Hematopoietic multipotent progenitor cell (in vitro differentiated cells): ENCODE measurements around the gene ANO8. TPM values are rescaled to one million over a fixed set of nuclear protein-coding genes. Genes with fewer than 3 reads are reported as not detected.

ENCODE experiments used
- DNase-seq, 3 donors: peaks; one replicate each; pipeline ENCODE4 v3.0.0-alpha.2; 2011 to 2015; ENCODE audit warnings: low read depth in 2 of 3, low spot score in 2 of 3
- total RNA-seq: library from RNA; depleted of rRNA; stranded (reverse); fragments of >200 nt; gene quantifications from one replicate; pipeline ENCODE4 v1.2.3, GENCODE V29; 2012

The ANO8 gene
- total RNA-seq, 1 donor = 7.8 TPM

- no peak for DNase-seq
Measured at GRCh38 chr19:17348700-17349099, 14.0 kb upstream of the ANO8 start.

GRCh38 chr19:17347877-17348276, 13.2 kb upstream of the ANO8 start:
- no peak for DNase-seq

- no peak for DNase-seq
Measured at GRCh38 chr19:17347361-17347760, 12.7 kb upstream of the ANO8 start.

GRCh38 chr19:17346109-17346671, 11.5 kb upstream of the ANO8 start:
- DNase-seq = peak; percentile 61 to 63 (median 63)

DNA sequence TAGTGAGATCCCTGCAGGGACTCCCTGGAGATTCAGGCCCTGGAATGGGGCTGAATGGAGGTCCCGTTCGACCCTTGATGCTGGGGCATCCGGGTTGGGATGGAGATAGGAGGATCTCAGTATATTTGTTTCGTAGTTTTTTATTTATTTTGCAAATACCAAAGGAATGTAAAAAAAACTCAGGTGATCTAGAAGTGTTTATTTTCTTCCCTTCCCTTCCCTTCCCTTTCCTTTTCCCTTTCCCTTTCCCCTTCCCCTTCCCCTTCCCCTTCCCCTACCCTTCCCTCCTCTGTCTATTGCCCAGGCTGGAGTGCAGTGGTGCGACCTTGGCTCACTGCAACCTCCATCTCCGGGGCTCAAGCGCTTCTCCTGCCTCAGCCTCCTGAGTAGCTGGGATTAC, 7.2 kb upstream of the ANO8 start:
- DNase-seq = no peak

GRCh38 chr19:17341386-17341785, 6.7 kb upstream of the ANO8 start:
- DNase-seq = no peak

GRCh38 chr19:17340871-17341357, 6.3 kb upstream of the ANO8 start:
- DNase-seq = no peak

DNA sequence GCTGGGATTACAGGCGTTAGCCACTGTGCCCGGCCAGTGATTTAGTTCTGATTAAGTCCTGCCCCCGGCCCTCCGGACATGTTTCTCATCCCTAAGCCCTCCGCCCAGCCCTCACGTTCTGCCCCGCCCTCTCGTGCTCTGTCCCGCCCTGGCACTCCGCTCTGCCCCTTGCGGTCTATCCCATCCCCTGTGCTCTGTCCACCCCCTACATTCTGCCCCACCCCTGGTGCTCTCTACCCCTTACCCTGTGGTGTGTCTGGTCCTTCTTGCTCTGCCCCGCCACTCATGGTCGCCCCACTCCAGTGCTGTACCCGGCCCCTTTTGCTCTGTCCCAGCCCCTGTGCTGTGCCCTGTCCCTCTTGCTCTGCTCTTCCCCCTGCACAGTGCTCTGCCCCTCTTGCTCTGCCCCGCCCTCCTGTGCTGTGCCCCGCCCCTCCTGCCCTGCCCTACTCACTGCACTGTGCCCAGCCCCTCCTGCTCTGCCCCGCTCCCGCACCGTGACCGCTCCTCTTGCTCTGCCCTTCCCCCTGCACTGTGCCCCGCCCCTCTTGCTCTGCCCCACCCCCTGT, 5.7 kb upstream of the ANO8 start:
- no peak for DNase-seq

DNA sequence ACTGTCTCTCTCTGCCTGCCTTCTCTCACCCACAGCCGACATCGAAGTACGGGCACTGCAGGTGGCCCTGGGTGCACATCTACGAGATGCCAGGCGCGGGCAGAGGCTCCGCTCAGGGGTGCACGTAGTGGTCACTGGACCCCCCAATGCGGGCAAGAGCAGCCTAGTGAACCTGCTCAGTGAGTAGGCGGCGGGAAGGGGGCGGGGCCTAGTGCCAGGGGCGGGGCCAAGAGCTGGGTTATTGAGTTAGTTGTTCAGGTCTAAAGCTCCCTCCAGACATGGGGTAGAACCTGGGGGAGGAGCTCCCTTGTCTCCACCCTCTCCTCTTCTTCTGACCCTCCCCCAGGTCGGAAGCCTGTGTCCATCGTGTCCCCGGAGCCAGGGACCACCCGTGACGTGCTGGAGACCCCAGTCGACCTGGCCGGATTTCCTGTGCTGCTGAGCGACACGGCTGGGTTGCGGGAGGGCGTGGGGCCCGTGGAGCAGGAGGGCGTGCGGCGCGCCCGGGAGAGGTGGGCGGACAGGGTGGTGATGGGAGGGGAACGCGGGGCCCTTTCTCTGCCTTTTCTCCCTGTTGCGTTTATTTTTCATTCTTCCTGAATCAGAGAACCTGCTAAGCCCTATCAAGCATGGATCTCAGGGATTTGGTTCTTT, 4.6 kb upstream of the ANO8 start:
- DNase-seq = no peak

GRCh38 chr19:17338433-17339078, 3.9 kb upstream of the ANO8 start:
- DNase-seq = no peak

- DNase-seq = peak in 1 of 3 donors; percentile 34
Measured at GRCh38 chr19:17337675-17338432, 3.2 kb upstream of the ANO8 start.

GRCh38 chr19:17336872-17337674, 2.4 kb upstream of the ANO8 start, which contains the start of gene GTPBP3:
GTPBP3 (plus strand) TSS chr19:17337553; CDS start chr19:17337612, 59 bp downstream.
- DNase-seq = peak; percentile 83 to 99 (median 97)

GRCh38 chr19:17335575-17335974, 920 bp upstream of the ANO8 start:
- DNase-seq = no peak

DNA sequence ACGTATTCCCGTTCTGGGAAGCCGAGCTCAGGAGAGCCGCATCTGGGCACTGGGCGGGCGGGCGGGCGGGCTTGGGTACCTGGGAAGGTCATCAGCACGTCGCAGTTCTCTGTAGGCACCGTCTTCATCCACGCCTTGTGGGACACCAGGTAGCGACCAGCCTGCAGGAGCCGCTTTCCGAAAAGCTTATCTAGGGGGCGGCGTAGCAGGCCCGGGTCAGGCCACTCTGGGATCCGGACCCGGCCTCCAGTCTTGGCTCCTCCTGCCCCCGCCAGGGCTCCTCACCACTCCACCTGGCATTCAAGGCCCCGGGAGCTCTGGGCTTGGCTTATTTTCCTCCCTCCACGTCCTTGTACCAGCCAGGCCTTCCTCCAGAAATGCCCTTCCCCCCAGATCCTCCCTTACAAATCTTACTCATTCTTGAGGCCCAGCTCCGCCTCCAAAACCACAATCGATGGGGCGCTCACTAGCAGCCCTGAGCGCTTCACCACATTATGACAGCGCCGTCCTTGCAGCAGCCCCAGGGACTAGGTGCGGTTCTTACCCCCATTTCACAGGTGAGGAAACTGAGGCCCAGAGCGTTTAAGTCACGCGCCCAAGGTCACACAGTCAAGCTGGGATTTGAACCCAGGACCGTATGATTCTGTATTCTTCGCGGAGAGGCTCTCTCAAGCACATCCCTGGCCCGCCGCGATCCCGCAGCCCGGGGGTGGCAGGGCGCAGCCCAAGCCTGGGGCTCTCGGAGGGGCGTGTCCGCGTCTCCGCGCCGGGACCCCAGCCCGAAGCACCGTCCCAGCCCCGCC, 843 bp downstream of the ANO8 start:
- peak in 2 of 3 donors; percentile 82 to 90 for DNase-seq

- DNase-seq = peak in 2 of 3 donors; percentile 71 to 72
Measured at GRCh38 chr19:17332677-17333581, 1.7 kb downstream of the ANO8 start.

- no peak for DNase-seq
Measured at GRCh38 chr19:17332360-17332676, 2.3 kb downstream of the ANO8 start.

DNA sequence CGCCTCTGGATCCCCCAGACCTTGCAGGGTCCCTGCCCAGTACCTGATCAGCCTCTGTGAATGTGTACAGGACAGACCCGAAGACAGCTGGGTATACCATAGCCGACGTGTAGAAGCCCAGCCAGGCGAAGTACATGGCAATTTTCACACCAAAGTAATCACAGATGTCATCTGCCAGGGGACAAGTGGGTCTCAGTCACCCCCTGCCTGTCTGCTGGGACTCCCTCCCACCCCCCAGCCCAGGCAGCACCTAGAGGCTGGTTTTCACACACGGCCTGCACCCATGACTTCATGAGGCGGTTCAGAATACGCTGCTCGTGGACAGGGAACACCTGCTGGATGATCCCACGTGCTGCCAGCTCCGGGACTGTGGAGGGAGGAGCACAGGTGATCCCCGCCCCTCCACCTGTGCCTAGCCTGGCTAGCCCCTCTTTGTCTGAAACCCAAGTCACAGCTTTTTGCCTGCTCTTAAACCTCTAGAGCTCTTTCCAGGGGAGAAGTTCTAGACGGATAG, 3.6 kb downstream of the ANO8 start:
- DNase-seq = no peak
